ENCODE results near the gene GNG13.

GNG13 gene

DNA sequence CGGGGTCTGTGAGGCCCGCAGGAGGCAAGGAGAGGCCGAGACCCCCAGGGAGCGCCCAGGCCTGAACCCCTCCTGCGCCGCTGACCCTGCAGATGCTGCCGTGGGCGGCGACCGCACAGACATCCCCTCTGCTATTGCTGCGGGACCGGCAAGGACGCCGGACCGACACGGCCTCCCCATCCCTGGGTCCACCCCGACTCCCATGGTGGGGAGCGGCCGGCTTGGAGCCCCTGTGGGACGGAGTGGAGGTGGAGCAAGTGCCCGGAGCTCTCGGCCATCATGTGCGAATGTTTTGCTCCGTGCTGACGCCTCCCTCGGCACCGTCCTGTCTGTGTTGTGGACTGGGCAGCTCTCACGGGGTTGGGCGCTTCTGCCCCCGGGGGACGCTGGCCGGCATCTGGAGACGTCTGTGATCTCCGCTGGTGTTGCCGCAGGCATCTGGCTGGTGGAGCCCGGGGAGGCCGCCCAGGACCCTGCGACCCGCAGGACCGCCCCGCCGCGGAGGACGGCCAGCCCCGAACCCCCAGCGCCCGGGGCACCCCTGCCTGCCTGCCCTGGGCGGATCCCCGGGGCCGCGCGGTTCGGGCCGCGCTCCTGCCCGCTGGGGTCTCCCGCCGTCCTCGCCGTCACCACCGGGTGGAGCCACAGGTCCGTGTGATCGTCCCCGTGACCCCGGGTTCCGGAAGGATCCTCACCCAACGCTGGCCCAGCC lies 12.8 kb upstream of the GNG13 start:
- DNase-seq (ENCODE audit: low read depth in 2 of 2): peak; percentile 38 to 41

DNA sequence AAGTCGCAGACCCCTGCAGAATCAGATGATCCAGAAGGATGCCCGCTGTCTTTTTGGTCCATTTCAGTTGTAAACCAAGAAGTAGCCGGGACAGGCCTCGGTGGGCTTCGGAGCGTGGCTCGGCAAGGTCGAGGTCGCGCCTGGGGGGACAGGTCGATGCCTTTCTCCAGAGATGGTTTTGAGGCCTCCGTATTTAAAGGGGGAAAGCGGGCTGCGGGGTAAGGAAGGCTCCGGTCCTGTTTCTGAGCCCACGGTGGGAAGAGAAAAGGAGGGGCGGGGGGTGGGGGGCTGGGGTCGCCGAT lies 7.5 kb upstream of the GNG13 start:
- DNase-seq (ENCODE audit: low read depth in 2 of 2): no peak

DNA sequence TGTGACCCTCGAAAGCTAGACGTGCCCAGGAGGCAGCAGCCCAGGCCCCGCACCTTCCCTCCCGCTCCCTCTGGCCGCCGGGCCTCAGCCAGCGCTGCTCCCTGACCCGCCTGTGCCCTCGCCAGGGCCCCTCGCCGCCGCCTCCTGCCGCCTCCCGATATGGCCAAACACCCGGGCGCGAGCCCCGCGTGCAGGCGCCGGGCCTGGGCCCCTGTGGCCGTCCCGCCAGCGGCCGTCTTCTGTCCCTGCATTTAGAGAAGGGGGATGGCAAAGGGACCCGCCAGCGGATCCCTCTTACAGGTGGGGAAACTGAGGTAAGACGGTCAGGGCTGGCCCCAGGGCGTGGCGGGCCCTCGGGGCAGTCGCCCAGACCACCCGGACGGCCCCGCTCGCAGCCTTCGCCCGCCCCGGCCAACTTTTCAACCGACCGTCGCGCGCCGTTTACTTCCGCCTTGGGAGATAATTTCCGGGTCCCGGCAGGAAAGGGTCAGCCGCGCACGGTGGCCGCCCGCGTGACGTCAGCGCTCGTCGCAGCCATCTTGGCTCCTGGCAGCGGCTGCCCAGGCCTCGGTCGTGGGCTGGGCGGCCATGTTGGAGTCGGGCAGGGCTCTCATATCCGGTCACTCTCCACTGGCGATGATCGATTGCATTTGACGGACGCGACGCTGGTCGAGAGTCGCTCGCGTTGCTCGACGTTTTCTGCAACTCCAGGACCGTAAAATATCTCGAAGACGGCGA lies 7.0 kb upstream of the GNG13 start:
- peak; percentile 79 to 80 for DNase-seq (ENCODE audit: low read depth in 2 of 2)

DNA sequence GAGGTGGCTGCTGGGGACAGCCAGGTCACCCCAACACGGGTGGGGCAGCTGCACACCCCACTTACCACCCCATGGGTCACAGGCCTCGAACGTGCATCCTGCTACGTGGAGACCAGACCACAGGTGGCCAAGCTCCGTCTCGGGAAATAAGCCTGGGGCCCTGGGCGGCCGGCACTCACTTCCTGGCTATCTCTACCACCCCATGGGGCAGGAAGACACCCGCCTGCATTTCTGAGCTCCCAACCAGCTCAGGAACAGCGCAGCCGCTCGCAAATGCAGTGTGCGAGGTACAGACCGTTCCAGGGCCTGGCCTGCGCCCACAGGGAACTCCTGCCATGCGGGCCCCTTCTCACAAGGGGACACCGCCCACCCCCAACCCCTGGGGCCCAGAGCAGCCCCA lies 4.9 kb upstream of the GNG13 start:
- DNase-seq (ENCODE audit: low read depth in 2 of 2): no peak

DNA sequence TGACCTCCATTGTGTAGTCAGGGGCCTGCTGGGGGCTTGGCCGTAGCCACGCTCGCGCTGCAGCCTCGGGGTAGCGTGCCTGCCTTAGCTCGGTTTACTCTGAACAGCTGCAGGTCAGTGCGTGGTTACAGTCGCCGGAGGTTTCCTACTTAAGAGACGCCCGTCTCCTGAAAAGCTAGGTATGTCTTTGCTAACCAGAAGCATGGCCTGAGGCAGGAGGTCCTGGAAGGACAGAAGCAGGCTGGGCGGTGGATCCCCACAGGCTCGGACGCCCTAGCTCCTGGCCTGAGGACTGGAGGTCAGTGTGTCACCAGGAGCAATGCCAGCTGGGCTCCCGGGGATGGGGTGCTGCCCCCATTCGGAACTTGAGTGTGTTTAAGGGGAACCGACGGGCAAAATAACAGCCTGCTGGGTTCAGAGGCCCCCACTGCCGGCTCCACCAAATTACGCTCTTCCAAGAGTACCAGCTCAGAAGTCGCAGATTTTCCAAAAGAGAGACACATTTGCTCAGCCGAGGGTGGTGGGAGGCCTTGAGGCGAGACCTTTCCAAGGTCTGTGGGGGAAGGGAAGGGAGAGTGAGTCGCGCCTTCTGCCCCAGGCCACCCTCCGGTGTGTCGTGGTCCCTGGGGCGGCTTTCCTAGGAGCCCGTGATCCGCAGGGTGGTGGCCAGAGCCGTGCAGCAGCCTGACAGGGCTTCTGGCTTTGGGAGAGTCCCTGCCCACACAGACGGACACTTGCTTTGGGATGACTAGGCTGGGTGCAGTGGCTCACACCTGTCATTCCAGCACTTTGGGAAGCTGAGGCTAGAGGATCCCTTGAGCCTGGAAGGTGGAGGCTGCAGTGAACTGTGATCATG lies 3.9 kb upstream of the GNG13 start:
- no peak for DNase-seq (ENCODE audit: low read depth in 2 of 2)

DNA sequence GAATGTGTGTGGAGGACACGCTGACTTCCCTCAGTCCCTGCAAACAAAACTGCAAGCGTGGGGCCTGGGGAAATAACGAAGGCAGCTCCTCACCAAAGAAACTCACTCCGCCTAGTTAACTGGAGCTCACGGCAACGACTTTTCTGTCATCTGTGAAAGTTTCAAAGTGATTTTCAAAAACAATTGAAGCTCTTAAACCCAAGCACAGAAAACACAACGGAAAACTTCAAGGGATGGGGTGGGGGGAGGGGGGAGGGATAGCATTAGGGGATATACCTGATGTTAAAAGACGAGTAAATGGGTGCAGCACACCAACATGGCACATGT lies 3.2 kb upstream of the GNG13 start:
- no peak for DNase-seq (ENCODE audit: low read depth in 2 of 2)

DNA sequence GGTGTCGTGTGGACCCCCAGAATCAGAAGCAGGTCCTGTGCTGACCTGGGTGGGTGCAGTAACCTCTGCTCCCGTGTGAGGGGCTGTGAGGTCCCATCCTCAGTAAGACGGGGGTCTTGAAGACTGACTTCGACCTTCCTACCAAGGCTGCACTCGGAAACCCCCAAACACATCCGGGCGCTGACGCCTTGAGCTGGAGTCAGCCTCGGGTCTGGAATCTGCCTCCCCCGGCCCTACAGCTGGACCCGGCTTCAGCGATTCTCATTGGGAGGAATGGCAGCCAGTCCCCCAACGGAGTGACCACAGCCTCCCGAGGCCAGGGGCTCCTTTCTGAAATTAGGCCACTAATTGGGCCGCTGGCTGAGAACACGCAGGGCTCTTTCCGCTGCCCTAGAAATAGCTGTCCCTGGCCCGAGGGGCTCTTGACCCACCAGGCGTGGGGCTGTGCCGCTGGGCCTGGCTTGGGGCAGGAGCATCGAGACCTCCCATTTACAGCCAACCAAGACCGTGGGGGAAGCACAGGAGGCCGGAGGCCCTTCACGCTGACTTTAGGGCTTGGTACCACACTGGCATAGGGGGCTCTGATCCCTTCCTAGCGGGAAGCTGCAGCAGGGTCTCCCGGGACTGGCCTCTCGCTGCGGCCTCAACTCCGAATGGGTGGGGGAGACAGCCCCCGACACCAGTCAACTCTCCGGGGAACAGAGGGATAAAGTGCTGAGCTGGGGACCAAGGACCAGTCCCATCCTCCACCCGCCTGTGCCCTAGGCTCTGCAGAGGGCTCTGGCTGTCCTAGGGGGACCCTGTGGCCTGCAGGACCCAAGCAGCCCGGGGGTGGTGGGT lies 2.6 kb upstream of the GNG13 start:
- no peak for DNase-seq (ENCODE audit: low read depth in 2 of 2)

DNA sequence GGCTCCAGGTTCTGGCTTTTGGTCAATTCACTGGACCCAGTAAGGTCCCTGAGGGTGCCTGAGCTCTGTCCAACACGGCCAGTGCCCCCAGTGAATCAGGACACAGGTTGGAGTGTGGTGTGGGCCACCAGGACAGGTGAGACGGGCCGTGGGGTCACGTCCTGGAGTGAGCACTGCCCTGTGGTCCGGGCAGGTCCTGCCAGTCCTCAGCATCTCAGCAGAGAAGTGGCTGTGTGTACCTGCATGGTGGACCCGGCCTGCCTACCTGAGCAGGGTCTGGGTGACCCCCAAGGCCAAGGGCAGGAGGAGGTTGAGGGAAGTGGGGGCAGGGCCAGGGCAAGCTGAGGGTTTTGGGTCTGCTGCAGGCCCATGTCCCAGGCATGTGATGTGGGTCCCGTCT lies 1.9 kb upstream of the GNG13 start:
- no peak for DNase-seq (ENCODE audit: low read depth in 2 of 2)

DNA sequence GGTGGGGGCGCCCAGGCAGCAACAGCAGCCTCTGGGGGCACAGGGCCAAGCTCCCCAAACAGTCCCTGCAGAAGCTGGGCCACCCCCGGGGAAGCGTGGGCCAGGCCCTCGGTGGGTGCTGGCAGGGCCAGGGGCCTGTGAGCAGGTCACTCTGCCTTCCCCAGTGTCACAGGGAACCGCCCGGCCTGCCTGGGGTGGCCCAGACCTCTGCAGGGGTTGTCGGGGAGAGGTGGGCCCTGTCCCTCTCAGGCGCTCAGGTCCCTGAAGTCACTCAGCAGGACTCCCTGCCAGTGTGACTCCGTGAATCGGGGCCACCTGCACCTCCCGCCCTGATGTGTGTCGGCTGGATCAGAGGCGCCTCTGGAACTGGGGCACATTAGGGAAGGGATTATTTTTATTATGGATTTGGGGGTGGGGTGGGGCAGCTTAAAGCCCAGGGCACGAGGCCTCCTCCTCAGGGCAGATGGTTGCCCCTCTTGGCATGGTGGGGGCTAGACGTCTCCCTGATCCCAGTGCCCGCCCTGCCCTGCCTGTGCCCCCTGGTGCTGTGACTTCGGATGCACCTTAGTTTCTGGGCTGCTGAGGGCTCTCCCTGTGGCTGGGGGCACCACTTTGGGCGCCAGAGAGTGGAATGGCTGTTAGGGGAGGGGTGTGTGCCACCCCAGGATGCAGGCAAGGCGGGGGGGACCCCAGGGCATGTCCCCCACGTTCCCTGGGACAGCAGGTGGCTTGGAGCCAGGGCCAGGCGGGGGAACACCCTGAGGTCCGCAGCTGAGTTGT lies 1.2 kb upstream of the GNG13 start:
- DNase-seq (ENCODE audit: low read depth in 2 of 2): no peak

DNA sequence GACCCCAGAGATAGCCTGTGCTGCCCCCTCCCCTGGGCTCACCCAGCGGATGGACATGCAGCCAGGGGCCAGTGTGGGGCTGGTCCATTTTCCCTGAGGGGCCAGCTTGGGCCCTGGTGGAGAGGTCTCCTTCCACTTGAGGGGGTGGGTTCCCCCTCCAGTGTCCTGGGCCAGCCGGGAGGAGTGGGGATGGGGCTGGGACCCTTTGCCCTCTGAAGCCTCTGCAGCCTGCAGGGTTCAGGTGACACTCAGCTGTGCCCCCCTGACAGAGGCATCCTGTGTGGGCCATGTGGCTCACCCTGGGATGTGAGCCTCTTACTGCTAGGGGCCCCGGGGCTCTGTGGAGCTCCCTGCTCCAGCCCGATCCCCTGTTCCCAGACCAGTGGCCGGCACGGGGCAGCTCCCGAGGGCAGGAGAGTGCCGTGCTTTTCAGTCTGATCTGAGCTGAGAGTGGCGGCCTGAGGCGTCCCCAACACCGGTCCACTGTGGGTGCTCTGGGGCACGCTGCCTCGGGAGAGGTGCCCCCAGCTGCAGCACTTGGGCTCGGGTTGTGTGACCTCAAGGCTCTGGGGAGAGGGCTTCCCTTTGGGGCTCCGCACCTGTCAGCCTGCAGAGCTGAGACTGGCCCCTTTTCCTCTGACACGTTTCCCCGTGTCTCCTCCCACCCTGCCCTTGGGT lies 439 bp upstream of the GNG13 start:
- DNase-seq (ENCODE audit: low read depth in 2 of 2): no peak

DNA sequence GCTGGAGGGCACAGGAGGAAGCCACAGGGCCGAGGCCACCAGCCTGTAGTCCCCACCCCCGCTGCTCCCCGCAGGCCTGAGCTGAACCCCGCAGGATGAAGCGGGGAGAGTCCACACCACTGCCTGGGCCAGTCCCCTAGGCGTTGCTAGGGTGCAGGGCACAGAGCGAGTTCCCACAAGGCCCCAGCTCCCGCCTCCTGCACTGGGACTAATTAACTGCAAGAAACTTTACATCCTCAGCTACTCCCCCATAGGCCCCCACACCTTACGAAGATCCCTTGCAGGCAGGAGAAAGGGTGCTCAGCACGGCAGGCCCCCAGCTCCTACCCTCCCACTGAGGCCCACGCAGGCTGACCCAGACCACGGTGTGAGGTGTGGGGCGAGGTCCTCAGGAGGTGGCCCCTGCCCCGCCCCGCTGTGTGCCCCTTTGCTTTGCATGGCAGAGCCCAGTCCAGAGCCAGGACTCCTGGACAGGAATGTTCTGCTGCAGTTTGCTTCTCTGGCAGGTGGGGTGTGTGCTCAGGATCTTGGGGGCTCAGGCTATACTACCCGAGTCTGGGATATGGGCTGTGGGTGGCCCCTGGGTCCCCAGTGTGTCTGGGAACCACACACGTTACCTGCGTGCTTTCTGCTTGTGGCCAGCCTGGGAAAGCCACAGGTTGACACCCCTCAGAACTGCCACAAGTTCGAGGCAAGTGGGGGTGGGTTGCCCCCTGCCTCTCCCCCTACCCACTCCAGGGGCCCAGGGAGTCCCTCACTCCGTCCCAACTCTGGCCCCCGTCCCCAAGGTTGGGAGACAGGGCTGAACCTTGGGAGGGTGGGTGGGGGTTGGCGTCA lies 1.2 kb downstream of the GNG13 start:
- DNase-seq (ENCODE audit: low read depth in 2 of 2): no peak

DNA sequence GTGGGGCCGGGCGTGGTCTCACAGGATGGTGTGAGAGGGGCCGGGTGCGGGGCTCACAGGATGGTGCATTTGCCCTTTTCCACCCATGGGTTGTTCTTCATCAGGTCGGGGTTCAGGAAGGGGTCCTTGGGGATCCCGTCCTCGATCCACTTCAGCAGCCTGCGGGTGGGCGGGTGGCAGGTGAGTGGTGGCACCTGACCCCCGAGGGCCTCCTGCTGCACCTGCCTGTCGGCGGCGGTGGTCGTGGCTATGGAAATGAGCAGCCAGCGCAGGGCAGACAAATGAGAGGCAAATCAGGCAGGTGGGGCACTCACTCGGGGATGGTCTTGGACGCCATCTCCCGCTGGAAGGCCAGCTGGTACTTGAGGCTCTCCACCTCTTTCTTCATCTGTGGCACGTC lies 1.9 kb downstream of the GNG13 start:
- DNase-seq (ENCODE audit: low read depth in 2 of 2): no peak

DNA sequence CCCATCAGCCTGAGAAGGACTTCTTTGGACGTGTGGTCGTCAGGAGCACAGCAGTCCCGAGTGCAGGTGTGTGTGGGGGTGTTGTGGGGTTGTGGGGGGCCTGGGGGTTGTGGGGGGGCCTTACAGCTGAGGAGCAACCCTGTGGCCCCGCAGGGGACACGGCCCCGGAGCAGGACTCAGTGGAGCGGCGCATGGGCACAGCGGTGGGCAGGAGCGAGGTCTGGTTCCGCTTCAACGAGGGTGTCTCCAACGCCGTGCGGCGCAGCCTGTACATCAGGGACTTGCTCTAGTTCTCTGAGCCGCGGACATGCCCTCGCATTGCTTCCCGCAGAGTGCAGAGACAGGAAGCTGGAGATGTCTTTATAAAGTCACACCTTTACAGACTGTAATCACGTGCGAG lies 2.8 kb downstream of the GNG13 start:
- no peak for DNase-seq (ENCODE audit: low read depth in 2 of 2)

DNA sequence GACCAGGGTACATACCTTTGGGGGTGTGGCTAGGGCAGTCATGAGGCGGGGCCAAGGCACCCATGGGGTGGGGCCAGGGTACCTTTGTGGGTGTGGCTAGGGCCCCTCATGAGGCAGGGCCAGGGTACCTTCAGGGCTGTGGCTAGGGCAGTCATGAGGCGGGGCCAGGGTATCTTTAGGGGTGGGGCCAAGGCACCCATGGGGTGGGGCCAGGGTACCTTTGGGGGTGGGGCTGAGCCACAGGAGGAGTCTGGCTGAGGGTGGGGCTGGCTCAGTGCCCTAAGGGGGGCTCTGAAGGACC lies 3.5 kb downstream of the GNG13 start:
- no peak for DNase-seq (ENCODE audit: low read depth in 2 of 2)

DNA sequence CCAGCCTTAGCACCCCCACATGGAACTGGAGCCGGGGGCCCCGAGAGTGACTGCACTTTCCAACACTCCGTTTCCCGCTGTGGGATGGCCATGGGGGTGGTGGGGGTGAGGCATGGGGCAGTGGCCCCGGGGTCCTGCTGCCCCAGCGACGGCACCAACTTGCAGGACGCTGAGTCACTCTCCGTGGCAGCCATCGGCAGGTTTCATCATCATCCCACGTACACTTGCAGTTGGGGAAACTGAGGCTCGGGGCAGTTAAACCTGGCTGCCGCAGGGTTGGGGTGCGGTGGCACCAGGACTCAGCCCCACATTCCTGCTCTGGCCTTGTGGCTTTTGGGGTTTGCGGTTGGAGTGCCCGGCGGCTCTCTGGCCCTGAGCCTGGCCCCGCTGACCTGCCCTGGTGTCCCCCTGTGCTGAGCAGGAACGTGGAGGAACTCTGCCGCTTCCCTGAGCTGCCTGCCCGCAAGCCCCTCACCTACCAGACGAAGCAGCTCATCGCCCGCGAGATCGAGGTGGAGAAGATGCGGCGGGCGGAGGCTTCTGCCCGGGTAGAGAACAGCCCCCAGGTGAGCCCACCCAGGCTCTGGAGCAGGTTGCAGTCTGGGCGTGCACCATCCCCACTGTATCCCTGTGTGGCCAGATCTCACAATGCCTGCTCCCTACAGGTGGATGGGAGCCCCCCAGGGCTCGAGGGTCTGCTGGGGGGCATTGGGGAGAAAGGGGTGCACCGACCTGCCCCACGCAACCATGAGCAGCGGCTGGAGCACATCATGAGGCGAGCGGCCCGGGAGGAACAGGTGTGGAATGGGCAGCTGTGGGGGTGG lies 4.0 kb downstream of the GNG13 start:
- DNase-seq (ENCODE audit: low read depth in 2 of 2): no peak

DNA sequence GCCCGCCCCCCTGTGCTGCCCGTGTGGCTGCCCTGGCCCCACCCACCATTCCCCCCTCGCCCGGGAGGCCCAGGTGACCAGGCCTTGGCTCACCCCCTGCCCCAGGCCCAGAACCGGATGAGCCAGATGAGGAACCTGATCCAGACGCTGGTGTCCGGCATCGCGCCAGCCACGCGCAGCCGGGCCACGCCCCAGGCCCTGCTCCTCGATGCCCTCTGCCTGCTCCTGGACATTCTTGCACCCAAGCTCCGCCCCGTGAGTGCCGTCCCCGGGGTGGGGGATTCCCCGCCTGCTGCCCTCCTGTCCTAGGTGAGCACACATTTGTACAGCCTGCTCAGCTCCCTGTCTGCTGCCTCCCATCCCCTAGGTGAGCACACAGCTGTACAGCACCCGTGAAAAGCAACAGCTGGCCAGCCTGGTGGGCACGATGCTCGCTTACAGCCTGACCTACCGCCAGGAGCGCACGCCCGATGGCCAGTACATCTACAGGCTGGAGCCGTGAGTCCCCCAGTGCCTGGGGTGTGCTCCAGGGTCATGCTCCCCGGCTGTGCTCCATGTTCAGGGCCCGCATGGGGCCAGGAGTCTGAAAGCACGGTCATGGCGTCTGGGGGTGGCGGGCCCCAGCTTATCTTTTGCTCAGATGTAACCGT lies 4.8 kb downstream of the GNG13 start:
- no peak for DNase-seq (ENCODE audit: low read depth in 2 of 2)

DNA sequence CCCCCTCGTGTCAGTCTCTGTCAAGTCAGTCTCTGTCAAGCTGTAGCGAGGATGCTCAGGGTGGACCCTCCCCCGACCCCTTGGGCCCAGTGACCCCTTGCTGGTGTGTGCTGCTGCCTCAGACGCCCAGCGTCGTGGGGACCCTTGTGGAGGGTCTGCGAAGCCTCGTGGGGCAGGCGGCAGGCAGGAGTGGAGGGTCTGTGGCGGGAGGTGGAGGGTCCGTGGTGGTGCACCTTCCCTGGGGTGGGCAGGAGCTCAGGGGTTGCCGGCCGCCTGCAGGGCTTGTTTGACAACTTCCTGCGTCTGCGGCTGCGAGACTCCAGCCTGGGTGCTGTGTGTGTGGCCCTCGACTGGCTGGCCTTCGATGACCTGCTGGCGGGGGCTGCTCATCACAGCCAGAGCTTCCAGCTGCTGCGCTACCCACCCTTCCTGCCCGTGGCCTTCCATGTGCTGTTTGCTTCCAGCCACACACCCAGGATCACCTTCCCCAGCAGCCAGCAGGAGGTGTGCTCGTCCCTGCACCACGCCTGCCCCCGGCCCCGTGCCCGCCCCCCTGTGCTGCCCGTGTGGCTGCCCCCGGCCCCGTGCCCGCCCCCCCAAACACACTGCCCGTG lies 5.6 kb downstream of the GNG13 start:
- no peak for DNase-seq (ENCODE audit: low read depth in 2 of 2)

Data from activated CD4-positive, alpha-beta T cell treated with anti-CD3 and anti-CD28 coated beads for 24 hours (primary cell).